Adrenal gland (tissue), 5 donors: ENCODE measurements around the gene ENKUR.

Experiments
- CTCF ChIP-seq, 6 experiments: fragments of 450-650 bp in 4 of 6; fragments of 200-600 bp in 2 of 6; sonication (generic) in 1 of 6; IDR thresholded peaks; 1 replicate in 5 of 6; 2 replicates in 1 of 6; pipeline versions ENCODE4 v1.5.1 to v1.8.0; 2016 to 2021; ENCODE audit warnings: antibody characterized with exemption in 6 of 6, mild to moderate bottlenecking in 2 of 6, moderate library complexity in 1 of 6
- POLR2A ChIP-seq, 2 donors: fragments of 450-650 bp; IDR thresholded peaks; one replicate each; pipeline ENCODE4 v1.6.1; 2017; ENCODE audit warnings: antibody characterized with exemption in 2 of 2, mild to moderate bottlenecking in 2 of 2, moderate library complexity in 1 of 2
- donor health status: DM: no; HTN: no; CAD: no.

- no peak for TF ChIP-seq CTCF (IDR thresholded peaks at IDR 0.05)
- TF ChIP-seq POLR2A (IDR thresholded peaks at IDR 0.05): peak; percentile 18 to 44
Observed at GRCh38 chr10:24951201-24952142, 64.5 kb downstream of the ENKUR start.
